Brain microvascular endothelial cell (primary cell): ENCODE data around the gene ALPI.

Source experiments
- DNase-seq: peaks from one replicate; pipeline ENCODE4 v3.0.0-alpha.2; 2020
- H3K27ac ChIP-seq: fragments of 250-450 bp; sonication (Bioruptor Pico); 2 replicates; pipeline ENCODE4 v1.5.1; 2020; ENCODE audit warnings: mild to moderate bottlenecking, moderate library complexity
- H3K27me3 ChIP-seq: fragments of 250-450 bp; sonication (Bioruptor Pico); replicated peaks from 2 replicates; pipeline ENCODE4 v1.5.1; 2020; ENCODE audit warnings: mild to moderate bottlenecking
- H3K36me3 ChIP-seq: fragments of 250-450 bp; sonication (Bioruptor Pico); replicated peaks from 2 replicates; pipeline ENCODE4 v1.5.1; 2020; ENCODE audit warnings: mild to moderate bottlenecking
- H3K4me3 ChIP-seq: 2 replicates; pipeline ENCODE4 v1.5.1; 2011; ENCODE audit warnings: low read depth, mild to moderate bottlenecking, control low read depth, low read length, moderate library complexity
- CTCF ChIP-seq: IDR thresholded peaks from 2 replicates; pipeline ENCODE4 v1.5.1; 2011; ENCODE audit warnings: low read depth, mild to moderate bottlenecking, moderate library complexity, low read length, control low read depth, inconsistent platforms; ENCODE audit errors: missing control alignments
- in situ Hi-C: cut with HindIII; loops from 2 replicates; pipeline ENCODE4 v1.10.0; 2017; ENCODE audit warnings: low sequenced_read_pairs, low pct_ligation_motif_present

Gene ALPI

GRCh38 chr2:232466221-232466620 is 10.3 kb downstream of the ALPI start:
- no peaks in the 10 kb centered on the region for H3K36me3 ChIP-seq
- DNase-seq: no peak
- in situ Hi-C loops: no loop called here
- no peak overlapping the region for H3K4me3 ChIP-seq
- TF ChIP-seq CTCF: no peak
- no peak overlapping the region for H3K27ac ChIP-seq
- H3K27me3 ChIP-seq: peaks cover 18% of the 10 kb centered on the region

- no peak for TF ChIP-seq CTCF
- Histone ChIP-seq H3K27ac (no peak overlapping the region), H3K27me3 (peaks cover 44% of the 10 kb centered on the region), H3K4me3 (no peak overlapping the region), H3K36me3 (no peaks in the 10 kb centered on the region)
- no peak for DNase-seq
- in situ Hi-C loops: no loop called here
These were observed 17.5 kb downstream of the ALPI start for GRCh38 chr2:232473467-232473890.

- no peak for DNase-seq
- H3K27me3 ChIP-seq: peaks cover 41% of the 10 kb centered on the region
- no peak overlapping the region for H3K4me3 ChIP-seq
- no peaks in the 10 kb centered on the region for H3K36me3 ChIP-seq
- no peak overlapping the region for H3K27ac ChIP-seq
- no peak for TF ChIP-seq CTCF
- in situ Hi-C loops: no loop called here
These were observed 20.1 kb downstream of the ALPI start for GRCh38 chr2:232476045-232476444.

GRCh38 chr2:232476791-232477190 is 20.8 kb downstream of the ALPI start:
- Histone ChIP-seq H3K4me3 (no peak overlapping the region), H3K36me3 (no peaks in the 10 kb centered on the region), H3K27ac (no peak overlapping the region), H3K27me3 (peaks cover 35% of the 10 kb centered on the region)
- TF ChIP-seq CTCF: no peak
- no peak for DNase-seq
- in situ Hi-C loops: no loop called here

GRCh38 chr2:232477751-232478510 is 22.0 kb downstream of the ALPI start:
- no peak for TF ChIP-seq CTCF
- no peak for DNase-seq

More at GRCh38 chr2:232477751-232478510, 22.0 kb downstream of the ALPI start:
- Histone ChIP-seq H3K27ac (no peak overlapping the region), H3K36me3 (no peaks in the 10 kb centered on the region), H3K4me3 (no peak overlapping the region), H3K27me3 (peaks cover 31% of the 10 kb centered on the region)
- in situ Hi-C loops: no loop called here
